Thyroid gland (tissue), 4 donors: ENCODE results near the gene NSUN7.

ENCODE experiments used
- POLR2A ChIP-seq, 2 donors: fragments of 450-650 bp; IDR thresholded peaks; one replicate each; pipeline ENCODE4 v1.6.1; 2017; ENCODE audit warnings: antibody characterized with exemption in 2 of 2, mild to moderate bottlenecking in 2 of 2, moderate library complexity in 1 of 2
- TF ChIP-seq, protein P1 (sequence below), 6 experiments: fragments of 200-600 bp in 3 of 6; fragments of 450-650 bp in 3 of 6; sonication (generic) in 3 of 6; IDR thresholded peaks; one replicate each; pipeline ENCODE4 v1.5.1; 2016 to 2019; ENCODE audit warnings: antibody characterized with exemption in 6 of 6, mild to moderate bottlenecking in 2 of 6, inconsistent platforms in 1 of 6, moderate library complexity in 1 of 6

DNA sequence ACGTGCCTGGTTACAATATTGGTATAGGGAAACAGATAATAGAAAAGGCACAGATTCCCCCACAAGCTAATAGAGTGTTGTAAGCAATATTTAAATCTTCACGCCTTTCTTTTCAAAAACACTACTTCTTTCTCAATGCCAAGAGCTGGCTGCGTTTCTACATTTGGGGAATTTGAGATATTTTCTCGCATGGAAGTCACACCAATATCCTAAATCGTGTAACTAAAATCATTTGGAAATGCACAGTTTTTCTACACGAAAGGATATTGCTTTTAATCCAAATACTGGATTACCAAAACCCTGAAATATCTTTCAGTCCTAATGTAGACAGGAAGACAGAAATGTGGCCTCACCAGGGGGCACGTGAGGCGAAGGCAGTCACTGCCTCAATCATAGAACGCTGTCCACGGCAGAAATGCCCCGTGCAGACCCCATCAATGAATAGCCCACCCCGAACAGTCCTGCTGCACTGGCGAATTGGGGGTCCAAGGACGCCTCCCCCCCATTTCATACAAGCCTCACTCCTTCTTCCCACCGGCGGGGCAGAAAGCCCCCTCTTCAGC lies 106.6 kb downstream of the NSUN7 start:
- TF ChIP-seq, protein P1, sequence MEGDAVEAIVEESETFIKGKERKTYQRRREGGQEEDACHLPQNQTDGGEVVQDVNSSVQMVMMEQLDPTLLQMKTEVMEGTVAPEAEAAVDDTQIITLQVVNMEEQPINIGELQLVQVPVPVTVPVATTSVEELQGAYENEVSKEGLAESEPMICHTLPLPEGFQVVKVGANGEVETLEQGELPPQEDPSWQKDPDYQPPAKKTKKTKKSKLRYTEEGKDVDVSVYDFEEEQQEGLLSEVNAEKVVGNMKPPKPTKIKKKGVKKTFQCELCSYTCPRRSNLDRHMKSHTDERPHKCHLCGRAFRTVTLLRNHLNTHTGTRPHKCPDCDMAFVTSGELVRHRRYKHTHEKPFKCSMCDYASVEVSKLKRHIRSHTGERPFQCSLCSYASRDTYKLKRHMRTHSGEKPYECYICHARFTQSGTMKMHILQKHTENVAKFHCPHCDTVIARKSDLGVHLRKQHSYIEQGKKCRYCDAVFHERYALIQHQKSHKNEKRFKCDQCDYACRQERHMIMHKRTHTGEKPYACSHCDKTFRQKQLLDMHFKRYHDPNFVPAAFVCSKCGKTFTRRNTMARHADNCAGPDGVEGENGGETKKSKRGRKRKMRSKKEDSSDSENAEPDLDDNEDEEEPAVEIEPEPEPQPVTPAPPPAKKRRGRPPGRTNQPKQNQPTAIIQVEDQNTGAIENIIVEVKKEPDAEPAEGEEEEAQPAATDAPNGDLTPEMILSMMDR (IDR thresholded peaks at IDR 0.05): no peak
- TF ChIP-seq POLR2A (IDR thresholded peaks at IDR 0.05): no peak
